Head of caudate nucleus (tissue), 42 donors: Measurements from ENCODE around the gene EHF.

ENCODE experiments used
- DNase-seq, 42 donors: peaks; one replicate each; pipeline versions ENCODE4 v3.0.0 to v3.0.0-alpha.2; 2020 to 2021; ENCODE audit warnings: mixed read lengths in 7 of 42
- intact Hi-C: fragments of 100-400 bp; cut with DNase I; formaldehyde crosslinking; loops from one replicate; pipeline ENCODE4 v1.15.0; 2022

Gene EHF

DNA sequence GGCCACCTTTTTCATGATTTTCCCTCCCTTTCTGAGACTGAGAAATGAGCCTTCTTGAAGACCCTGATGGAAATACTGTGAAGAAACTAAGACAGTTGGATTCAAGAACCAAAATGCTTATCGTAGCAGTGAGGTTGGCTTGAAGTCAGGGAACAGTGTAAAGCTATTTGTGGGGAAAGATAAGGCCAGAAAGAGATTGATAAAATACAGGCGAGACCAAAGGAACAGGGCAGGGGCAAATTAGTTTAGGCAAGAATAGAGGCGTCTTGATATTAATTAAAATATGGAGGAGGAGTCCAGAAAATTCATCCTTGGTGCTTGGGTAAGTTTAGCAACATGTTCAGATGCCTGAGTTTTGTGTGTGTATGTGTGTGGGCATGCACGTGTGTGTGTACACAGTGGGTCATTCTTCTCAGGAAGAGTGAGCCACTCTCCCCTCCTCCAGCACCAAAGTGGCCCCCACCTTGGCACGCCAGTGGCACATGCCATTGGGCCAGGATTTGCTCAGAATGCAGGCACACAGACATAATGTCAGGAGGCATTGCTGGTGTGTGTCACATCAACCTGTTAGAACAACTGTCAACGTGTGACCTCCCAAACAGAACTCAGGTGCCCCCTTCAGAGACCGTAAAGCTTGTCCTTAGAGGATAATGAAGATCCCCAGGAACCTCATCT is 3.9 kb upstream of the EHF start:
- intact Hi-C loops, result no loop called here
- DNase-seq, result no peak

DNA sequence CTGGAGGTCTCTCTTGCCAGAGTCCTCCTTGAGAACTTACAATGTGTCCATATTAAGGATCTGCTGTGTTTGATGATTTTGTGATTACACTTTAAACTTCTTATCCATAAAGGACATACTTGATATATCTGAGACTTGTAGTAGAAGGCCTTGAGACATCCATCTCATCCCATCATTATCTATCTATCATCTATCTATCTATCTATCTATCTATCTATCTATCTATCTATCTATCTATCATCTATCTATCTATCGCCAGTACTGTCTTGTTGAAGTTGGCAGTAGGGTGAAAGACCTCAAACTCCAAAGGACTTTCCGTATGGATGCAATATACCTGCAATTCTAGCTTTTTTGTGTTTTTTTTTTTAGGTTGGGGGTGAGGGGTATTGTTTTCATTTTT is 2.5 kb upstream of the EHF start:
- intact Hi-C loops, result no loop called here
- no peak for DNase-seq

DNA sequence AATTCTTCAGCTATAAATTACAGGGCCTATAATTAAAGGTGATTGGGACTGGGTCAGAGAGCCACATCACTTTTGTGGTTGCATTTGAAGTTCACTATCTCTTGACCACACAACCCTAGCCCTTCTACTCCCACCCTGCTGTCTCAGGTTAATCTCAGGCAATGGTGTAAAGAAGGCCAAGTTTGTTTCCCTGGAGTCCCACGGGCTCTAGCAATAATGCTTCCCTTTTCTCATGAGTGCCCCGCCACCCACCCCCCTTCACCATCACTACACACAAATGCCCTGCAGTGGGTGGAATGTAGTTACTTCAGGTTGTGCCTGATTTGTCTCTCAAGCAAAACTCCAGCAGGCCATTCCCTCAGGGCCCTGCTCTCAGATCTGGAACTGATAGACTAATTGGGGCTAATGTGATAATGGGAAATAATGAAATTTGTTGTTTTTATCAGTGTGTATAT is 1.8 kb upstream of the EHF start:
- intact Hi-C loops, result no loop called here
- DNase-seq, result no peak

DNA sequence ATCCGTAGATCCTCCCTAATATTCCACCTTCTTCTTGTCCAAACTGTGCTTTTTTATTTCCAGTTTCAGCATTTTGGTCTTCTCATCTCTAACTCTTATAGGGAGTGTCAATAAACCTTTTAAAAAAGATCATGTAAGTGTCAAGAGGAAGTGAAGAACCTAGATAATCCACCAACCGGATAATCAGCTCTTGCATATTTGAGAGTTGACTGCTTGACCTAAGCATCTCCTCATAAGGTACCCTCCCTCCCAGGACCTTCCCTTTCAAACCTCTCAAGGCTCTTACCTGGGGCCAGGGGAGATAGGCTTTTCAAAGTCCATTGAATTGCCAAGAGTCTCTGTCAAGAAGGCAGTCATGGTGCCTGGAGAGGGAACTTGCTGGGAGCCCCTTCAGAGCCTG is 691 bp upstream of the EHF start:
- intact Hi-C loops, result no loop called here
- no peak for DNase-seq

DNA sequence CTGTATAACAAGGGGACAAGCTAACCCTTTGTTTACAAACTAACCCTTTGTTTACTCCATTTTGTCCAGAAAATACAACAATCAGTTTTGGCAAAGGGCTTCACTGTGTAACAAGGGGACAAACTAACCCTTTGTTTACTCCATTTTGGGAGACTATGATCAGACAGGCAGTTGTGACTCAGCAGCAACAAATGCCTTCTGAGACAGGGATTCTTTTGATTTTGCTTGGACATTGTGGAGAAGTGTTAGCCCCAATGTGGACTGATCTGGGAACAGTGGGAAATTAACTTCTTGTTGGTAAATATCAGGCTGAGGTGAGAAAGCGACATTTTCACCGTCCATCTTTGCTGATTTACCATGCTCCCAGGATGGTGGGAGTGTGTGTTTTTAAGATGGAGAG is 983 bp downstream of the EHF start:
- intact Hi-C loops, result no loop called here
- DNase-seq, result peak in 8 of 42 donors; percentile 11 to 55 (median 34)

DNA sequence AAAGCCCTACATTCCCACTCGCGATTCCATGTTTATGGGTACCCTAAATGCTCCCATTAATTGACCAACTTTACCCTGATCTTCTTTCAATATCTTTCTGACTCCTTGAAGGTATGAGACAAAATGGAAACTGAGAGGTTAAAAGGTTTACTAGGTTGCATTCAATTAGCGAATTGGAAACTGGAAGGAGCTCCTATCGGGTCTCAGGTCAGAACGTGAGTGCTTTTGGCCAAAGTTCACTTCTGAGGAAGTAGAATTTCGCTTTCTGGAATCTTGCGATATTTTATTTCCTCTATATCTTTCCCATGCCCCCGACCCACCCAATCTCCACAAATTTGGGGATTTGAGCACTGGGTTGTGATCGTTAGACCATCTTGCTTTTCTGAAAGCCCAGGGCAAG is 2.6 kb downstream of the EHF start:
- DNase-seq, result no peak

DNA sequence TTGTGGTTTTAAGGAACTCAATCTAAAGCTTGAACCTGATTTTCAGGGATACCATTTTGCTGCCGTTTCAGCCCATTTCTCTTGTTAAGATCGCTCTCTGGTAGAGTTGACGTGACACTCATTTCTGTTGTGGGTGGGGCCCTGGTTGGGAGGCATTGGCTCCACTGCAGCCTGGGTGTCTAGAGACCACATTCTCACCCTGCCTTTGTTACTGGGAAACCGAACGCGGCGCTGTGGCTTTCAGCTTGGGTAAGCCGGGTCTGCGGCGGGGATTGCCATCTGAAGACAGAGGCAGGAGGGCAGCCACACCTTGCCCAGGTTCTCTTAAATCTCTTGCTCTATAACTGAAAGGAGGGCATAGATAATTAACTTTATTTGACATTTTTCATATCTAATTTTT is 3.2 kb downstream of the EHF start:
- intact Hi-C loops, result no loop called here
- DNase-seq, result peak in 1 of 42 donors; percentile 18

More for the DNA sequence above, 2.6 kb downstream of the EHF start:
- intact Hi-C loops, result no loop called here

DNA sequence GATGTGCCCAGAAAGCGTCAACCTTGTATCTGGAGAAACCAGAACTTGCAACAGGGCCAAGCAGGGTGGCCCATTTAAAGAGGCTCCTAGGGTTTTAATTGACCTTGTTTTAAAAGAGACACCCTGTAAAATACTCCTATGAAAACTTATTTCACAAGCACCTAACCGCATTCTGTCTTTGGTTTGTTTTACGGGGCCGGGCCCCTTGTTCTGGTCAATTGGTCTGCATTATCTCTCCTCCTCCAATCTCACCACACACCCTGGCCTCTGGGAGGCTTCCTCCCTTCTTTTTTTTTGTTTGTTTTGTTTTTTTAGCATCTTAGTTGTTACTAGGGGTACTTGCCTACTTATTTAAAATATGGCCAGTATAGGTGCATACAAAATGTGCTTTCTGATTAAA is 4.7 kb downstream of the EHF start:
- no peak for DNase-seq

DNA sequence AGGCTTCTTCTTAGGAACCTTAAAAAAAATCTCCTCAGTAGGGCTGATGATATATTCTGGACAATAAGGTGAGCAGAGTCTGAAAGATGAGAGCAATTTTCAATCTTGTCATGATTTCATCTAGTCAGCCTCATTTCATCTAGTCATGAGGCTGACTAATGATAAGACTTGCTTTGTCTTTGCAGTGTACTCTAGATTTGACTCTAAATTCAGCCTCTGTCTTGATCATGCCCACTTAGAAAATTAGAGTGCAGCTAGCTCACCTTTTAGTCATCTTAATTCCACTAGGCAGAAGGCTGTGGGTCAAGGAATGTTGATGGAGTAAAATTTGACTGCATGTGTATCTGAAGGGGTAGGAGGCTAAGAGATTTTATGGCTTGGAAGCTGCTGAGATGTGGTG is 5.5 kb downstream of the EHF start:
- DNase-seq, result no peak
- intact Hi-C loops, result no loop called here

More for the DNA sequence above, 4.7 kb downstream of the EHF start:
- intact Hi-C loops, result no loop called here

DNA sequence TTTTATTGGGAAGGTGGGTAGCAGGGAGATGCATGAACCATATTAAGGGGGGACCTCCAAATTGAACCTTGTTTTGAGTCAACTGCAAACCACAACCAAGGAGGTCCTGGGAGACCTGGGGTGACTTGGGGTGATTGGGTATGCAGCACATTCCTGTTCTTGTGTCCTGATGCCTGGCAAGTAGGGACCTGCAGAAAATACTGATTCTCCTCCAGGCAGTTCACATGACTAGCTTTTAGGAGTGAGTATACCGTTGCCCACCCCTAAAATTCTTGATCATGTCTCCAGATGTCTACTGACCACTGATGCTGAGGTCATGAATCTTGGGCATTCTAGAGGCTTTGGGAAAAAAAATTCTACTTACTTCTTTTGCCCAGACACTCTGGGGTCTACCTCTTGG is 6.3 kb downstream of the EHF start:
- intact Hi-C loops, result no loop called here
- DNase-seq, result no peak

DNA sequence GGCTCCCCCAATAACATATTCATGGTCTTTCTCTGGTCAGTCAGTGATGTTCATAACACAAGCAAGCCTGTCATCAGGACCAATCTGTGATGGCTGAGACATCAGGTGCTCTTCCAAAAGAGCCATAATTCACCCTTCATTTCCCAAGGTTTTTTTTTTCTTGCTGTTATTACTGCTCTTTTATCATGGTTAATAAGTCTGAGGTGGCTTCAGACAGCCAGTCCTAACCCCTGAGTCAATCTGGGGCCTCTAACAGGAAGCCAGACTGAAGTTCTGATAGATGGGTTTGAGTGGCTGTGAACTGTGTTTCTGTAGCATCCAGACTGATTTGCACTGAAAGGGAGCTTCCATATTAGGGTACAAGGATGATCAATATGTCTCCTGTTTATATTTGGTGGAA is 8.8 kb downstream of the EHF start:
- DNase-seq, result no peak
- intact Hi-C loops, result no loop called here

DNA sequence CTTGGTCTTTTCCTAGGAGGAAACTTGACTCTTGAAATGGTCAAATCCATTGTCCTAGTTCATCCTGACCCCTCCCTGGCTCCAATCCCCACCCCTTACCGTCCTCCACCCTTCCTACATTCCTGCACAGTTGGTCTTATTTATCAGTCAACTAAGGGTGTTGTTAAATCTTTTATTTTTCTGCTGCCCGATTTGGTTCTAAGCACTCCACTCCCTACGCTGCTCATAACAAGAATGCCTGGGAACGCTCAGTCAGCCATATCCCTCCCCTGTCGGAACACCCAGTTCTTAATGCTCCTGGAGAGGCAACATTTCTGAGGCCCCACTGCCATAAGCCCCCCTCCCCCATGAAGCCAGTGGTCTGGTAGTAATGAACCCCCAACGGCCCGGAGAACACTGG is 9.7 kb downstream of the EHF start:
- no peak for DNase-seq
- intact Hi-C loops, result no loop called here

DNA sequence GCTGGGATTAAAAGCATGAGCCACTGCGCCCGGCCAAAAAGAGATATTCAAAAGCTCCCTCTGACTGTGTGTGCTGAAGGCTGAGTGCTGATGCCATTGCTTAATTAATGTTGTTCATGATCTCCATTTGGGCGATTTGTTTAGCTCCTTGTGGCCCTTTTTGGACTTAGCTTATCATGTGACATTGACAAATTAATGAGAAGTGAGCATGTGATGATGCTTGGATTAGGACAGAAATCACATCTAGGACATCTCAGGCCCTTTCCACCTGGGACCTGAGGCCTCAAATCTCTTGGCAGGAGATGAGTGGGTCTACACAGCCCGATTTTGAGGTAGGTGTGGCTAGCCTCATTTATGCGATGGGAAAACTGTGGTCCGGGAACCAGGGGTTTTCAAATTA is 10.4 kb downstream of the EHF start:
- intact Hi-C loops, result no loop called here
- no peak for DNase-seq

DNA sequence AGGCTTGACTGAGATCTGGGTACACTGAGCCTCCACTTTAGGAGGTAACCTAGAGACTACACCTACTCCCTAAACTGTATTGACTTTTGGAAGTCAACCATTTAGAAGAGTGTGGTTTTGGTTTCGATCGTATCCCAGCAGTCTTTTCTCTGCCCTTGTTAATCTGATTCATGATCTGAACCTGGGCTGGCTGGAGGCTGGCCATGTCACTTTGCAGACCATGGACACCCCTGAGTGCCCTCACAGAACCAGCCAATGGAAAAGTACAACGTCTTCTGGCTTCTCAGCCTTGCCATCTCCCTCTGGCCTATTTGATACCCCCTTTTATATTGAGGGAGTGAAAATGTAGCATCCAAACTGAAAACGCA is 10.8 kb downstream of the EHF start:
- DNase-seq, result no peak
- intact Hi-C loops, result no loop called here

DNA sequence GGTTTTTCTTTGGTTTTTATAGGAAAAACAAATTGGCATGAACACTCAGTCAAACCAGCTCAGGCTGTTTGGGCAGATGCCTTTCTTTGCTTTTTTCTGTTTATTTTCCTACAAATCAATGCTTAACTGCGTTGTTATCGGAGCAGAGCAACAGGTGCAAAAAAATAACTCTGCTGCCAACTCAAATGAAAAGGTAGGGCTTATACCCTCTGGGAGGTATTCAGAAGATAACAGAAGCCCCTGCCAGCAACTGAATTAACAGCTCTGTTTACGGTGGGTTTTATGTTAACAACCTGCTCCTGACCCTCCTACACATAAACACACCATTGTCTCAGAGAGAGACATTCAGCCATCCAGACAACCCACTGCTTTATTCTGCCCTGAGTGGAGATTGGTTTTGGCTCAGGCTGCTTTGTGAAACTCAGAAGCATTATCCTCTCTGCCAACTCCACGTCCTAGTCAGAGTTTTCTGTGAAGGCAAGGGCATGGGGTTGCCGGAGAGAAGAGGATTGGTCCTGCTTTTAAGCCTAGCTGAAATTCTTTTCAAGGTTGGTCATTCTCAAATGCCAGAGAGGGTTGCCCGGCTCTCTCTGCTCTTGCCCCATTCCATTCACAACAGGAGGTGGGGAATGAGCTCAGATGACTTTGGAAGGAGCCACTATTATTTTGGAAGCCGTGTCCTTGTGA is 11.4 kb downstream of the EHF start:
- intact Hi-C loops, result no loop called here
- peak in 39 of 42 donors; percentile 13 to 82 (median 56) for DNase-seq

DNA sequence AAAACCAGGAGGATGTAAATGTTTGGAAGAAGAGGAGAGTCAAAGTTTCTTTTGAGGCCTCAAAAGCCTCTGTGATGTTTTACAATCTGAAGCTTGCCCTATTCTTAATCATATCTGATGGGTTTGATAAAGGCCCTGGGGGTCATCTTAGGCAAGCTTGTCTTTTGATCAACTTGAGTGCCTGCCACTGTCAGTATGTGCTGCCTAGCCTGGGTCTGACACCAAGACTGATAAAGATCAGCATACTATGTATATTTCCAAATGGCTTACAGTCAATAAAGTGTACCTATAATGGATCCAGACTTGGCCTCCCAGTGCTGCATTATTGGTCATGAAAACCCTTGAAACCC is 12.7 kb downstream of the EHF start:
- DNase-seq, result no peak
- intact Hi-C loops, result no loop called here

DNA sequence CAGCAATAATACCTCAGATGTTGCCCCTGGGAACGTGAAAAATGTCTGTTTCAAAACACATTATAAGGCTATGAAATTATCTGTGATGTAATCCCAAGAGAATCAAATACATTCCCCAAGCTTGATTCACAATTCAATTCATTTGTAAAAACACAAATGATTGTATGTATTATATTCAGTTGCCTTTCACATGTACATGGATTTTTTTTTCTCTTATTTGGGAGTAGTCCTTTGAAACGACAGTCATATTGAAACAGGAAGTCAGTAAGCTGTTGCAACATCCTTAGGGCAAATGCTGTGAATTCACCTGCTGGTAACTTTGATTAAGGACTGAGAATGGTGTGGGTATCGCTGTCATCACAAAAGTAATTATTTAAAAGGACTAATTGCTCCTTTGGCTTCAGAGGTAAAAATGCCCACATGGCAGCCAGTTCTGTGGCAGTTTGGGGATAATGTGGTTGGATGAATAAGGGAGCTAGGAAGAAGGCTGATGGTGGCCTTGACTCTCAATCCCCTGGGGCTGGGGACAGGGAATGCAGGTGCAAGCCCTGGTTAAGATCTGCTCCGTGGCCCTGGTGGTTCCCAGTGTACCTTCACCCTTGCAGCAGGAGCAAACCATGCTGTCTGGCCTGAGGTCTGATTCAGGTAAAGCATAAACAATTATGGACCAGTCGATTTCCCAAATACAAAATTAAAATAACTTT is 13.2 kb downstream of the EHF start:
- no peak for DNase-seq
- intact Hi-C loops, result no loop called here

DNA sequence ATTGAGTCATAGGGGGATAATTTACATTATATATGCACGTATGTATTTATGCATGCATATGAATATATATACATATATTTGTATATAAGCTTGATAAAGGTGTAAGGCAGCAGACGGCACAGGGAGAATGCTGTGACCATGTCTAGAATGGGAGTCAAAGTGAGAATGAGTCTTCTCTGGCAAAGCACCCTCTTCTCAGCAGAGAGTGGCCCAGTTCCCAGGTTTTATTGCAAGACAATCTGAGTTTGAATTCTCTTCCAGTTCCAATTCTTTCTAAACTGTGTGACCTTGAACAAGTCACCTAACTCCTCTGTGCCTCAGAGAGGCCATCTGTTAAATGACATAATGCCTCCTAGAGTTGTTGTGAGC is 13.8 kb downstream of the EHF start:
- intact Hi-C loops, result no loop called here
- no peak for DNase-seq

DNA sequence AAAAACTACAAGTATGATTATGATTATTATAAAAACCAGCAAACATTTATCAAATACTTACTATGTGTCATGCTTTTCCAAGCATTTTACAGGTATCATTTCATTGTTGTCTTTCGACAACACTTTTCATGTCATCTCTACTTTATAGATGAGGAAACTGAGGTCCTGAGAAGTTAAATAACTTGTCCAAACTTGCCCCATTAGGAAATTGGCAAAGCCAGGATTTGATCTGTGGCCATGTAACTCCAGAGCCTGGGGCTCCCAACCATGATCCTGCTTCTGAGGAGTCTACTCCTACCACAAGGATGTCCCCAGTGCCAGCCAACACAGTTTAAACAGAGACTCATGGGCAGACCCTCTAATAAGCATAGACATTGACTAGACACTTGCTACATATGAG is 15.2 kb downstream of the EHF start:
- intact Hi-C loops, result no loop called here
- DNase-seq, result no peak

DNA sequence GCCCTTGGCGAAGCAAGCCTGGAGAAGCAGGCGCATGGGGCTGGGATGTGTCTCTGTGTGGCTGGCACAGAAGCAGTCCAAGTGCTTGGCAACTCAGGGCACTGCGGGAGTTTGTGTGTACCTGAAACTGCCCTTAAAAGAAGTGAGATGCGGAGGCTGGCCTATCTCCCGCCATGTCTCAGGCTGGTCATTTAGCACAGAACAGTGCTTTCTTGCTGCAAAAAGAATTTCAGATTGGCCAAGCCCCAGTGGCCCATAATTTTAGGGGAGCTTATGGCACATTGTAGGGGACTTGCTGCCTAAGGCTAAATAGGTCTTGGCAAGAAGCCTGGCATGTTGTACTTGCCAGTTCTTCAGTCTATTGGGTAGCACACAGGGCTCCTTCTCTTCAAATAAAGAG is 16.4 kb downstream of the EHF start:
- intact Hi-C loops, result no loop called here
- peak in 17 of 42 donors; percentile 10 to 71 (median 43) for DNase-seq

DNA sequence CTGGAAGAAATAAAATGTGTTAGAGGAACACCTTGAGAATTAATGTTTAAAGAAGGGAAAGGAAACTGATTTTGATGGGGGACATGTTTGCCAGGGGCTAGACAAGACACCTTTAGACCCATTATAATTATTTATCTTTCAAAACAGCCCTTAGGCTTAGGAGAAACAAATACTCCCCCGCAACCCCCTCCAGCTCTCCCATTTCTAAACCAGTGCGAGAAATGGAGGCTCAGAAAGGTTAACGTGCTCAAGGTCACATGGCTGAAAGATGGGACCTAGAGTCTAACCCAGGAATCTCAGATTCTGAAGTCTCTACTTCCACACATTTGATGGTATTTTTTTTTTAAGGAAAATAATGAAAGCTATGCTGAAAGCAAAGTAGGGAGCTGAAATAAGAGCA is 18.0 kb downstream of the EHF start:
- no peak for DNase-seq
- intact Hi-C loops, result no loop called here
